Stimulated activated CD4-positive, alpha-beta T cell treated with anti-CD3 and anti-CD28 coated beads, Interleukin-1b, Interleukin-23, amount 100 ng/mL, for 48 hours (primary cell): ENCODE results near the gene RALBP1.
"Not testable (repeated sequence)": the region's sequence is repeated elsewhere in the genome, so short reads cannot be mapped to it uniquely, and the experiment has no call there.

Source experiments
- DNase-seq: peaks from one replicate; pipeline ENCODE4 v3.0.0-alpha.2; 2020

The RALBP1 gene

GRCh38 chr18:9455718-9456511 lies 19.4 kb upstream of the RALBP1 start:
- no peak for DNase-seq

- DNase-seq = no peak
Observed at GRCh38 chr18:9466127-9466526, 9.2 kb upstream of the RALBP1 start.

- no peak for DNase-seq
Observed at GRCh38 chr18:9466846-9467245, 8.5 kb upstream of the RALBP1 start.

- no peak for DNase-seq
Observed at GRCh38 chr18:9468998-9469397, 6.3 kb upstream of the RALBP1 start.

GRCh38 chr18:9469685-9470084 lies 5.6 kb upstream of the RALBP1 start:
- DNase-seq = no peak

- DNase-seq = no peak
Observed at GRCh38 chr18:9474108-9474982, 968 bp upstream of the RALBP1 start.

GRCh38 chr18:9475643-9476591 lies 604 bp downstream of the RALBP1 start:
- DNase-seq = no peak

- not testable (repeated sequence) for DNase-seq
Observed at GRCh38 chr18:9476949-9477348, 1.6 kb downstream of the RALBP1 start.

- no peak for DNase-seq
Observed at GRCh38 chr18:9477509-9477908, 2.2 kb downstream of the RALBP1 start.

- DNase-seq = no peak
Observed at GRCh38 chr18:9478545-9478944, 3.2 kb downstream of the RALBP1 start.

- no peak for DNase-seq
Observed at GRCh38 chr18:9482790-9483189, 7.5 kb downstream of the RALBP1 start.

GRCh38 chr18:9483526-9483925 lies 8.2 kb downstream of the RALBP1 start:
- no peak for DNase-seq

GRCh38 chr18:9484856-9485255 lies 9.5 kb downstream of the RALBP1 start:
- DNase-seq = not testable (repeated sequence)

- no peak for DNase-seq
Observed at GRCh38 chr18:9488538-9488937, 13.2 kb downstream of the RALBP1 start.

- no peak for DNase-seq
Observed at GRCh38 chr18:9494778-9495331, 19.5 kb downstream of the RALBP1 start.

- no peak for DNase-seq
Observed at GRCh38 chr18:9495465-9495864, 20.2 kb downstream of the RALBP1 start.

GRCh38 chr18:9495916-9496705 lies 20.8 kb downstream of the RALBP1 start:
- no peak for DNase-seq

GRCh38 chr18:9506046-9506792 lies 30.9 kb downstream of the RALBP1 start:
- no peak for DNase-seq

- DNase-seq = no peak
Observed at GRCh38 chr18:9507565-9508088, 32.3 kb downstream of the RALBP1 start.

- no peak for DNase-seq
Observed at GRCh38 chr18:9508446-9509025, 33.2 kb downstream of the RALBP1 start.
